GM18861 (cell line): ENCODE results near the gene RFC1.
"Not testable (repeated sequence)": the region's sequence is repeated elsewhere in the genome, so short reads cannot be mapped to it uniquely, and the experiment has no call there.

Experiments used
- ATAC-seq: cut with Tn5 transposase; IDR thresholded peaks from one replicate; pipeline ENCODE4 v1.9.1; 2021; ENCODE audit not compliant: unreplicated experiment

The RFC1 gene

GRCh38 chr4:39312816-39313215 is 53.3 kb downstream of the RFC1 start:
- no peak for ATAC-seq

- ATAC-seq = no peak
Measured at GRCh38 chr4:39308611-39309010, 57.6 kb downstream of the RFC1 start.

- ATAC-seq = no peak
Measured at GRCh38 chr4:39305912-39306677, 60.1 kb downstream of the RFC1 start.

GRCh38 chr4:39304651-39305050 is 61.5 kb downstream of the RFC1 start:
- no peak for ATAC-seq

GRCh38 chr4:39303871-39304270 is 62.3 kb downstream of the RFC1 start:
- ATAC-seq = no peak

- no peak for ATAC-seq
Measured at GRCh38 chr4:39302901-39303300, 63.3 kb downstream of the RFC1 start.

GRCh38 chr4:39295784-39296183 is 70.4 kb downstream of the RFC1 start:
- no peak for ATAC-seq

- ATAC-seq = not testable (repeated sequence)
Measured at GRCh38 chr4:39292433-39292832, 73.7 kb downstream of the RFC1 start.

- ATAC-seq = no peak
Measured at GRCh38 chr4:39291686-39292085, 74.5 kb downstream of the RFC1 start.

- no peak for ATAC-seq
Measured at GRCh38 chr4:39287223-39287622, 78.9 kb downstream of the RFC1 start.

- ATAC-seq = no peak
Measured at GRCh38 chr4:39286263-39286662, 79.9 kb downstream of the RFC1 start.

GRCh38 chr4:39285853-39286252 is 80.3 kb downstream of the RFC1 start:
- ATAC-seq = no peak

GRCh38 chr4:39285111-39285795 is 80.9 kb downstream of the RFC1 start:
- ATAC-seq = no peak

- no peak for ATAC-seq
Measured at GRCh38 chr4:39280770-39281169, 85.4 kb downstream of the RFC1 start.

- no peak for ATAC-seq
Measured at GRCh38 chr4:39279416-39279815, 86.7 kb downstream of the RFC1 start.

- ATAC-seq = no peak
Measured at GRCh38 chr4:39278476-39278875, 87.7 kb downstream of the RFC1 start.

GRCh38 chr4:39277661-39278060 is 88.5 kb downstream of the RFC1 start:
- not testable (repeated sequence) for ATAC-seq

GRCh38 chr4:39274503-39274902 is 91.7 kb downstream of the RFC1 start:
- ATAC-seq = no peak

GRCh38 chr4:39263895-39264294 is 102.3 kb downstream of the RFC1 start:
- ATAC-seq = no peak

- no peak for ATAC-seq
Measured at GRCh38 chr4:39259571-39260330, 106.4 kb downstream of the RFC1 start.

- no peak for ATAC-seq
Measured at GRCh38 chr4:39256436-39256835, 109.7 kb downstream of the RFC1 start.

- ATAC-seq = no peak
Measured at GRCh38 chr4:39255871-39256270, 110.3 kb downstream of the RFC1 start.
